H54 (cell line): ENCODE results near the gene PPP3R2.
A peak's percentile ranks its signal among the peaks of the same experiment; 100 is the strongest.

Source experiments
- DNase-seq: peaks from one replicate; pipeline ENCODE4 v3.0.0; 2011; ENCODE audit warnings: low spot score, mixed read lengths; ENCODE audit not compliant: insufficient read length
- FAIRE-seq: peaks from 3 replicates; lab custom pipeline; 2011; peaks lifted over from hg19 to GRCh38; lab: Jason Lieb, UNC
- POLR2A ChIP-seq: IDR thresholded peaks from 2 replicates; pipeline ENCODE4 v1.6.1; 2011; ENCODE audit warnings: low read depth, mild to moderate bottlenecking, low read length

PPP3R2 gene, protein sequence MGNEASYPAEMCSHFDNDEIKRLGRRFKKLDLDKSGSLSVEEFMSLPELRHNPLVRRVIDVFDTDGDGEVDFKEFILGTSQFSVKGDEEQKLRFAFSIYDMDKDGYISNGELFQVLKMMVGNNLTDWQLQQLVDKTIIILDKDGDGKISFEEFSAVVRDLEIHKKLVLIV

DNA sequence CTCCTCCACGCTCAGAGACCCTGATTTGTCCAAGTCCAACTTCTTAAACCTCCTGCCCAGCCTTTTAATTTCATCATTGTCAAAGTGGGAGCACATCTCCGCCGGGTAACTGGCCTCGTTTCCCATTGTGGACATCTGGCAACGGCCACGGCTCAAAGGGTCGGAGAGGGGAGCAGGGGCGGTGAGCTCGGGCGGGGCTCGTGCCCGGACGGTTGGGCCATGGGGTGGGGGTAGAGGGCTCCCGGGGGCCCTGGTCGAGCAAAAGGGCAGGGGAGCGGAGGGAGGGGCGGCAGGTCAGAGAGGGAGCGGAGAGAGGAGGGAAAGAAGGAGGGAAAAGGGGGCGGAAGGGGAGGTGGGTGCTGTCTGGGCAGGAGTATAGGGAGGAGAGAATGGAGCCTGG is at the start of gene PPP3R2:
TSS of gene PPP3R2 (minus strand) at position 174 of the 400 bp plus-strand sequence. CDS start at position 126, 48 bp downstream.
- FAIRE-seq (no peak), DNase-seq (no peak)
- TF ChIP-seq POLR2A, result no peak

DNA sequence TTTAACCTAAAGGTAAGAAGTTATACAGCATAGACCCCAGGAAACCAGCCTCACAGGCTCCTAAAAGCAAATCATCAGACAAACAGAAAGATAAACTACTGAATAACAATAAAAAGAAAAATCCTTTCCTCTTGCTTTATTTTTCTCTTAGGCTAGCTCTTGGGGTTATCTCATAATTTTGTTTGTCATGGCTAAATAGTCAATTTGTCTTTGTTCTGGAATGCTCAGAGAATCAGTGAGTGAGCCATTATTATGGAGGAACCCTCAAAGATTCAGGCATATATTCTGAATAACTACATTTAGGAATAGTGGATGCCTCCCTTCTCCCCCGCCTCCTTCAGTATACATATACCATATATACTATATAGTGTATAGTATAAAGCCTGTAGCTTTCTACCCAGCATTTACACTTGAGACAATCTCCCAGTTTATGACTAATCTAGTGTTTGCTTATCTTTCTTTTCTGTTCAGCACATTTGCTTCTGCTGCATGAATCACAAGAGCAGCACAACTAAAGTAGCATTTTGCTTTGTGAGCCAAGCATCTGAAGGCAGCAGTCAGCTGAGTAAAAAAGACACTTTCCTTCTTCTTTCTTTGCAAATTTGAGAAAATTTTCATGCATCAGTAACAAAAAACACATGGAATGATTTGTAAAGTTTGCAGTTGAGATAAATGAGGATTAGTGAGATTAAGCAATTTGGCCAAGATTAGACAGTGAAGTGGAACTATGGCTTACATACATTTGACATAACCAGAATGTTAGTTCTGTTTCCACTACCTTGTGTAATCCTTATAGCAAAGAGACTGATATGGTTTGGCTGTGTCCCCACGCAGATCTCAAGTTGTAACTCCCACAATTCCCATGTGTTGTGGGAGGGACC is 45.3 kb upstream of the PPP3R2 start:
- TF ChIP-seq POLR2A, result no peak
- DNase-seq (no peak), FAIRE-seq (peak; percentile 82)

DNA sequence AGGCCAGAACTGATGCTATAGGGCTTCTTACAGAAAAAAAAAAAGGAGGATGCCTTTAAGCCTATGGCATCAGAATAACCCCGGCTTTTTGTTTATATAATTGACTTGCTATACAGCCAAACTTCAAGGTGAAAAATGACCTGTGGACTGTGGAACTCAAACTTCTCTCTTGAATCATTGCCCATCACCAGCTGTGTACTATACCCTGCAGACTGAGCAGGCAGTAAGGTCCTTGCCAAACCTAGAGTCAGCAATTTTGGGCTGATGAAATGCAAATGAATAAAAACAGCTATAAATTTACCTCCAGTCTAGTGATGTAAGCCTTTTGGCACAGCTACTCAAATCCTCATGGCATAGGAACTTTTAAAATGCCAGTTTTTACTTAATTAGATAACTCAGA is 44.5 kb upstream of the PPP3R2 start:
- DNase-seq (no peak), FAIRE-seq (no peak)
- TF ChIP-seq POLR2A, result no peak

DNA sequence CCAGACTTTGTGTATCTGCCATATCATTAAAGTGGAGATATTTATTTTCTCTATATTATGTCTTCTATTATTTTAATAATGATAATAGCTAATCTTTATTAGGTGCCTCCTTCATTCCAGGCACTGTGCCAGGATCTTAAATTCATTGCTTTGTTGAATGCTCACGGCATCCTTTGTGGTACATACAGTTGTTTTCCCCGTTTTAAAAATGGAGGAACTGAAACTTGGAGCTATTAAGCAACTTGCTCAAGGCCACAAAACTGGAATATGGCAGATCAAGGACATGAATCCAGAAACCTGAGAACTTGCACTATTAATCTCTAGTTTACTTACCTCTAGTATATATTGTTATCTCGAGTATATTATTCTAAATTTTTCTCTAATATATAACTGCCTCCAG is 41.5 kb upstream of the PPP3R2 start:
- DNase-seq (no peak), FAIRE-seq (no peak)
- TF ChIP-seq POLR2A, result no peak

DNA sequence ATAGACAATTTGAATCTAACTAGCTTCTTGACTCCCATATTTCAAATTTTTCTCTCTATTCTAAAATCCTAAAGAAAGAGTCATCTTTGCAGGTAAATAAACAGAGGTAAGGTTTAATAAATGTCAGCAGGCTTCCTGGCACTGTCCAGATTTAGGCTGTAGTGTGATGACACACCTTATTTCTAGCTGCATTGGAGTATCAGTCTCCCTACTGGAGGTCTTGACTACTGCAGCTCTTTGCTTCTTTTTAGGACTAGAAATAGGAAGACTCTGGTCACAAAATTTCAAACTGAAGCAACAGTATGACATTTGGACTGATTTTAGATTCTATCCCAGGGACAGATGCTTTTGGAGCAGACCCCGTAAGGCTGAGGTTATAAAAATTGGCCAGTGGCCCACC is 40.7 kb upstream of the PPP3R2 start:
- DNase-seq (peak; percentile 20), FAIRE-seq (no peak)
- TF ChIP-seq POLR2A, result no peak

DNA sequence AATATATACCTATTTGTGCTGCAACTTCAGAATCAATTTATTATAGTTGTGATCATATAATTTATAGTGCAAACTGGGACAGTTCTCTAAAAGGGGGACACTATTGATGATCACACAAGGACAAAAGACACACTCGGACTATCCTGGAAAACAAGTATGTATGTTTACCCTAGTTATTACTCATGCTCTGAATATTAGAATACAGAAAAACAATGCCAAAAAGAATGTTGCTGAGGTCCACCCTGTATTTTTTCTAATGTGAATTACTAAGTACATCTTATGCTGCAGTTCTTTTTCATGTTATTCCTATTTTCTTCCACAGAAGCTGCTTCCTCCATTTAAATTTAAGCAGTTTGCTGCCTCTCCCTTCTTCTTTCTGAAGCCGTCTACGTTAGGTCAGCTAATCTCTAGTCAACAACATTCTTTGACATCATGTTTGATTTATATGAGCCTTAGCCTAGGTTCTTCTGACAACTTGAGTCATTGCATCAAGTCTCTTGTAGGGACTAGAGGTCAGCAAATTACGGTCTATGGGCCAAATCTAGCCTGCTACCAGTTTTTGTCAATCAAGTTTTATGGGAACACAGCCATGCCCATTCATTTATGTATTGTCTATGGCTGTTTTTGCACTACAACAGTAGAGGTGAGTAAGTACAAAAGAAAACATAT is 40.1 kb upstream of the PPP3R2 start:
- TF ChIP-seq POLR2A, result no peak
- no peak for DNase-seq
- FAIRE-seq, result peak; percentile 6

DNA sequence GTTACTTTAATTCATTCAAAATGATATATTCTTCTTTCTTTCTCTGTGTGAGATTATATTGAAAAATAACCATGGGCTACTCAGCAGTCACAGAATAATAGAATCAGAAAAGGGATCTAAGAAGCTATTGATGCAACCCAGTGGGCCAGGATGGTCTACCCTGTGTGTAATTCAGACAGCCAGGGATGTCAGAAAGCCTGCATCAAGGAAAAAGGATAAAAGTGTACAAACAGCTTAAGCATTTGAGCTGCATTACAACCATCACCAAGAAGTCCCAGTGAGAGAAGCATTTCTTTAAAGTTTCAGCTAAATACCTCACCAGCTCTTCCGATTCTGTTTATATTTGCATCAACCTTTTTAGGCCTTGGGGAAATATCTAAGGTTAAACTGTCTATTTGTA is 37.8 kb upstream of the PPP3R2 start:
- no peak for DNase-seq
- FAIRE-seq, result no peak
- no peak for TF ChIP-seq POLR2A

DNA sequence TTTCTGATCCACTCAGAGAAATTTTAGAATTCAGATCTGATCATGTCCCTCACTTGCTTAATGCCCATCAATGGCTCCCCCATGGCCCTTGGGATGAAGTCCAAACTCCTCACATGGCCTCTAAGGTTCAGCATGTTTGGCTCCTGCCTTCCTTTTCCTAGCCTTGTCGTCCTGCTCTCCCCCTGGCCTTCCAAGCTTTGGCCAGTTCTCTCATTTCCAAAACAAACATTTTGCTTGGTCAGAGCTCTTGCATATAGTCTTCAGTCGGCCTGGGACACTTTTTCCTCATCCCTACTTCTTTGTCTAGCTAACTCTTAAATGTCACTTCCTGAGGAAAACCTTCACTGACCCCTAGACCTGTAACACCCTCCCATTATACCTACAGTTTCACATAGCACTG is 37.1 kb upstream of the PPP3R2 start:
- FAIRE-seq (no peak), DNase-seq (no peak)
- no peak for TF ChIP-seq POLR2A

DNA sequence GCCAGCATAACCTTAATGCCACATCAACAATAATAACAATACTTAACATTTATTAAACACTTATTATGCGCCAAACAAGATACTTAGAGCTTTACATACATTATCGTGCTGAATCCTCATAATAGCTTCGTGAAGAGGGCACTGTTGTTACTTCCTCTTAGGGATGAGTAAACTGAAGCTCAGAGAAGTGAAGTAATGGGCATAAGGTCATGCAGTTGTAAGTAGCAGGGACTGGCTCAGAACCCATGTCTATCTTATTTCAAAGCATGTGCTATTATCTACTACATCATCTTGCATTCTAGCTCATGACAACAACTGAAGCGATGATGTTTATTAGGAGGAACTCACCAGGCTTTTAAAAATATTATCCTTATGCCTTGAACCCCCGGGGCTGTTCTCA is 34.9 kb upstream of the PPP3R2 start:
- DNase-seq, result no peak
- FAIRE-seq, result no peak
- no peak for TF ChIP-seq POLR2A

DNA sequence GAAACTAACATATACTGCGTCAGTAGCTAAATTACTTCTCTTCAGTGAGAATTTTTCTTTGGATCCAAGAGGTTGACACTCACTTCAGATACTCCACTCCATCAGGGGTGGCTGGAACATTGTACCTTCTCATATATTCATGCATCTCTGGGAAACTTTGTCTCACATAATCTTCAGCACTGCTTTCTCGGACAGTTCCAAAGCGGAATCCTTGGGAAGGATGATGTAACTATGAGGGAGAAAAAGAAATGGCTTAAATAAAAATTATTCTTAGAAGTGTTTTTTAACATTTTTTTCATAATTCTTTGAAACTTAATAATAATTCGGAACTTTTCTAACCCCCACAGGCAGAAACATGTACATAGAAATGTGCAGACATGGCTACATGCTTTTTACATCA is 33.4 kb upstream of the PPP3R2 start:
- no peak for DNase-seq
- TF ChIP-seq POLR2A, result no peak
- FAIRE-seq, result peak; percentile 6

DNA sequence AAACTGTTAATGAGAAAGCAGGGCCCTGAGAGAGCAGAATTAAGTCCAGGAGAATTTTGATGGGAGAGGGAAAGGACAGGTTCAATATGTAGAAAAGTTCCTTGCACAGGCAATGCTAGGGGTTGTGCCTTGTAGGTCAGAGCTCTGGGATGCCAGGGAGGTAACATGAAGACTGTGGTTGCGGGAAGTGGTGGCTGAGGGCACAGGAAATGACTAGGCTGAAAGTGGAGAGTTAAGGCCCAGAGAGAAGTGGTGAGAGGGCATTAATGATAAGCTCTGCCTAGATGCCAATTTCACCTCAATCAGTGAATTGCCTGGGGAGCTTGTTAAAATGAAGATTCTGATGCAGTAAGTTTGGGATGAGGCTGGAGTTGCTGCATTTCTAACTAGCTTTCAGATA is 31.5 kb upstream of the PPP3R2 start:
- no peak for TF ChIP-seq POLR2A
- DNase-seq (no peak), FAIRE-seq (no peak)

DNA sequence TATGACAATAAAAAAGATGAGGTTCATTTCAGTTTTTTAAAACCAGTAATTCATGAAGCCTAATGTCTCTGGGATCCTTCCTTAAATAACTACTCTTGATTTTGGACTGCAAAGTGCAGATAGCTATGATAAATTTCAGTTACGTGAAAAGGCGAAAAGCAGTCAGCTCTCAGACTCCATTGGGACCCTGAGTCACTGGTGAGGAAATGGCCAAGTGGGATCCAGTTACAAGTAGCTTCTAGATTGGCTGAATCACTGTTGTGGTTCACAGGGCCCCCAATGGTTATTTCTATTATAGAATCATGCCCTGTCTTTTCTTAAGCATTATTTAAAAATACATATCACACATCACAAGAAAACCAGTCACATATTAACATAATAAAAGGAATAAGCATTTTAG is 31.1 kb upstream of the PPP3R2 start:
- no peak for TF ChIP-seq POLR2A
- FAIRE-seq (peak; percentile 65), DNase-seq (no peak)

DNA sequence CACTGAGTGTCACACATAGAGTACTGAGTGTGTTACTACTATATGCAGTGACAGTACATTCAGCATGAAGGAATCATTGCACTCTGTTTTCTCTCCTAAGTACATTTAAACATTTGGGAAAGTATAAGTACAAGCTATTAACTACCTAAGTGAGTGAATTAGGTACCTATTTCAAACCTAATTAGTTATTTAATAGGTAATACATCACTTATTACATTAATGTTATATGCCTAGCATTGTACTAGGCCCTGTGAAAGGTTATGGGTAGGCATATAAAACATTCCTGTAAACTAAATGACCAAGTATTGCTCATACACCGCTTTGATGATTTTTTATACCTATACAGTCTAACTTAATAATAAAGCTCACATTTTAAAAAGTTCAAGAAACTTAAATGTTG is 25.7 kb upstream of the PPP3R2 start:
- DNase-seq, result no peak
- no peak for TF ChIP-seq POLR2A
- FAIRE-seq, result no peak

DNA sequence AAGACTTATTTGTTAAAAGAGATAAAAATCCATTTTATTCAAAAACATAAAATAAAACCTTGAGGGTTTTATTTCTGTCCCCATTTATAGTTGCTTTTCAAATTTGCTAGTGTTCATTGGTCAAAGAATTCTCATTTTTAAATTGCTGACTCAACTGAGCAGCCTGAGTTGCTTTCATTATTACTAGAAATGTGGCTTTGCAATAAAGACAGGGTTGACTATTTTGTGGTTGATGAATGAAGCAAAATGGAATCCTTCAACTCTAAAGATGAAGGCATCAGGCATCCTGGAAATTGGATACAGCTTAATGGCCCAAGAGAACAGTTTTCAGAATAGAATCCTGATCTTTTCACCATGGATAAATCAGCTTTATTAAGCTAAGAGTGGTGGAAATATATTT is 23.9 kb upstream of the PPP3R2 start:
- FAIRE-seq, result no peak
- DNase-seq, result no peak
- TF ChIP-seq POLR2A, result no peak
